Measurements from ENCODE around the gene SLC23A3.

GRCh38 chr2:219210886-219211362, 41.1 kb upstream of the SLC23A3 start:
- TF ChIP-seq, protein P1, sequence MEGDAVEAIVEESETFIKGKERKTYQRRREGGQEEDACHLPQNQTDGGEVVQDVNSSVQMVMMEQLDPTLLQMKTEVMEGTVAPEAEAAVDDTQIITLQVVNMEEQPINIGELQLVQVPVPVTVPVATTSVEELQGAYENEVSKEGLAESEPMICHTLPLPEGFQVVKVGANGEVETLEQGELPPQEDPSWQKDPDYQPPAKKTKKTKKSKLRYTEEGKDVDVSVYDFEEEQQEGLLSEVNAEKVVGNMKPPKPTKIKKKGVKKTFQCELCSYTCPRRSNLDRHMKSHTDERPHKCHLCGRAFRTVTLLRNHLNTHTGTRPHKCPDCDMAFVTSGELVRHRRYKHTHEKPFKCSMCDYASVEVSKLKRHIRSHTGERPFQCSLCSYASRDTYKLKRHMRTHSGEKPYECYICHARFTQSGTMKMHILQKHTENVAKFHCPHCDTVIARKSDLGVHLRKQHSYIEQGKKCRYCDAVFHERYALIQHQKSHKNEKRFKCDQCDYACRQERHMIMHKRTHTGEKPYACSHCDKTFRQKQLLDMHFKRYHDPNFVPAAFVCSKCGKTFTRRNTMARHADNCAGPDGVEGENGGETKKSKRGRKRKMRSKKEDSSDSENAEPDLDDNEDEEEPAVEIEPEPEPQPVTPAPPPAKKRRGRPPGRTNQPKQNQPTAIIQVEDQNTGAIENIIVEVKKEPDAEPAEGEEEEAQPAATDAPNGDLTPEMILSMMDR (IDR thresholded peaks at IDR 0.05; ENCODE audit: low read length): no peak
- TF ChIP-seq EZH2phosphoT487 (IDR thresholded peaks at IDR 0.05; ENCODE audit: low read length): no peak
